ENCODE measurements around the gene TMEM91. TPM values are rescaled to one million over a fixed set of nuclear protein-coding genes. Genes with fewer than 3 reads are reported as not detected.

The TMEM91 gene
- total RNA-seq, 1 donor, result 2.6 TPM

- no peak for DNase-seq (ENCODE audit: low read depth)
- H3K4me3 ChIP-seq (ENCODE audit: low read depth, low read length), result no peak overlapping the region
- TF ChIP-seq CTCF (IDR thresholded peaks at IDR 0.05; ENCODE audit: insufficient read depth, low read depth, low read length), result no peak
Measured at GRCh38 chr19:41330946-41331678, 45.2 kb upstream of the TMEM91 start.

GRCh38 chr19:41332000-41332399 lies 44.3 kb upstream of the TMEM91 start:
- no peak for TF ChIP-seq CTCF (IDR thresholded peaks at IDR 0.05; ENCODE audit: insufficient read depth, low read depth, low read length)
- no peak for DNase-seq (ENCODE audit: low read depth)
- no peak overlapping the region for H3K4me3 ChIP-seq (ENCODE audit: low read depth, low read length)

GRCh38 chr19:41332468-41332867 lies 43.9 kb upstream of the TMEM91 start:
- TF ChIP-seq CTCF (IDR thresholded peaks at IDR 0.05; ENCODE audit: insufficient read depth, low read depth, low read length), result no peak
- H3K4me3 ChIP-seq (ENCODE audit: low read depth, low read length), result no peak overlapping the region
- no peak for DNase-seq (ENCODE audit: low read depth)

- no peak for DNase-seq (ENCODE audit: low read depth)
- H3K4me3 ChIP-seq (ENCODE audit: low read depth, low read length), result no peak overlapping the region
- TF ChIP-seq CTCF (IDR thresholded peaks at IDR 0.05; ENCODE audit: insufficient read depth, low read depth, low read length), result no peak
Measured at GRCh38 chr19:41334793-41335192, 41.5 kb upstream of the TMEM91 start.

- DNase-seq (ENCODE audit: low read depth), result no peak
- H3K4me3 ChIP-seq (ENCODE audit: low read depth, low read length), result no peak overlapping the region
- no peak for TF ChIP-seq CTCF (IDR thresholded peaks at IDR 0.05; ENCODE audit: insufficient read depth, low read depth, low read length)
Measured at GRCh38 chr19:41335467-41335866, 40.9 kb upstream of the TMEM91 start.

GRCh38 chr19:41339936-41340335 lies 36.4 kb upstream of the TMEM91 start:
- no peak for DNase-seq (ENCODE audit: low read depth)
- TF ChIP-seq CTCF (IDR thresholded peaks at IDR 0.05; ENCODE audit: insufficient read depth, low read depth, low read length), result no peak
- no peak overlapping the region for H3K4me3 ChIP-seq (ENCODE audit: low read depth, low read length)

Data from fibroblast of villous mesenchyme (primary cell).